Measurements from ENCODE around the gene MEGF6. TPM values are rescaled to one million over a fixed set of nuclear protein-coding genes. Genes with fewer than 3 reads are reported as not detected.

Gene MEGF6
- total and polyA plus RNA-seq, 9 of the 15 experiments (the other 6 are each of a cell fraction or from before 2014, with no cell fraction given): 0.03 to 1.7 (median 0.24) TPM; not detected in 3

GRCh38 chr1:3468236-3469103 lies 142.8 kb downstream of the MEGF6 start:
- ATAC-seq (no peak), FAIRE-seq (no peak), DNase-seq (ENCODE audit: extremely low read depth in 1 of 4, low spot score in 3 of 4) (no peak)
- intact Hi-C loops (cut with micrococcal nuclease): no loop called here
- Histone ChIP-seq H3K4me1 (replicated peaks in 1 of 2; ENCODE audit: control insufficient read depth in 2 of 2, insufficient read depth in 2 of 2, low read length in 2 of 2) (peaks cover 0 to 56% of the 10 kb centered on the region in 2 experiments; a peak in 3 of 5 replicates), H3K36me3 (ENCODE audit: control insufficient read depth, insufficient read depth, low read length) (no peaks in the 10 kb centered on the region), H4K20me1 (replicated peaks; ENCODE audit: control insufficient read depth, insufficient read depth, low read length) (peaks cover 23% of the 10 kb centered on the region), H3K4me2 (ENCODE audit: insufficient read depth, low read length) (no peak overlapping the region), H3K4me3 (no peak overlapping the region), H2AFZ (ENCODE audit: low read depth, low read length) (no peak overlapping the region), H3K27me3 (ENCODE audit: control insufficient read depth in 2 of 2, insufficient read depth in 2 of 2, low read length in 2 of 2) (peaks cover 23 to 70% of the 10 kb centered on the region in 2 experiments; a peak in 4 of 5 replicates), H3K79me2 (ENCODE audit: control insufficient read depth, insufficient read depth, low read length) (no peaks in the 10 kb centered on the region), H3K9me3 (replicated peaks; ENCODE audit: control insufficient read depth, insufficient read depth, low read depth, low read length) (no peaks in the 10 kb centered on the region), H3K9ac (ENCODE audit: insufficient read depth in 1 of 2, low read depth in 2 of 2, low read length in 2 of 2) (no peak overlapping the region; a peak in 1 of 4 replicates), H3K9me1 (ENCODE audit: control insufficient read depth, insufficient read depth, low read length) (peaks cover 4% of the 10 kb centered on the region), H3K27ac (ENCODE audit: extremely low read depth, low read depth, low read length) (no peak overlapping the region)
- BruUV-seq (replicated peaks): no TSS peak
- POLR2A ChIA-PET: interaction anchor here (0.8 to 1.0 kb wide), 2 partner anchors 9 to 17 kb away, joined by 3 to 4 read pairs; no protein-coding TSS in a partner anchor
- TF ChIP-seq C11orf30 (IDR thresholded peaks at IDR 0.05; ENCODE audit: low read depth) (no peak), ZNF778 (CRISPR knock-in tag; IDR thresholded peaks at IDR 0.05) (no peak), MAZ (CRISPR knock-in tag; conservative IDR thresholded peaks at IDR 0.05 in 1 of 2, IDR thresholded peaks at IDR 0.05 in 1 of 2) (no peak), ETV6 (IDR thresholded peaks at IDR 0.05; ENCODE audit: borderline replicate concordance in 1 of 2, low read depth in 2 of 2, low read length in 1 of 2) (no peak), ETV6 (CRISPR knock-in tag; IDR thresholded peaks at IDR 0.05; ENCODE audit: borderline replicate concordance) (no peak), RBM34 (IDR thresholded peaks at IDR 0.05; ENCODE audit: borderline replicate concordance, insufficient read depth, low read length) (no peak), ZNF764 (CRISPR knock-in tag; IDR thresholded peaks at IDR 0.05; ENCODE audit: low read depth) (no peak), PHB2 (IDR thresholded peaks at IDR 0.05; ENCODE audit: low read depth) (no peak)
- in situ Hi-C loops (cut with MboI): no loop called here
- 3% methylated on average over 18 of the region's 34 CpGs for WGBS (ENCODE audit: insufficient coverage, low coverage, missing lambda C conversion rate)
- CTCF ChIA-PET (ENCODE audit: low intra/inter-chr PET ratio): interaction anchor here (0.7 kb wide), 1 partner anchor 50 kb away, joined by 3 read pairs; no protein-coding TSS in a partner anchor

Data from K562 (cell line).